ENCODE measurements around the gene NF1.

The NF1 gene

DNA sequence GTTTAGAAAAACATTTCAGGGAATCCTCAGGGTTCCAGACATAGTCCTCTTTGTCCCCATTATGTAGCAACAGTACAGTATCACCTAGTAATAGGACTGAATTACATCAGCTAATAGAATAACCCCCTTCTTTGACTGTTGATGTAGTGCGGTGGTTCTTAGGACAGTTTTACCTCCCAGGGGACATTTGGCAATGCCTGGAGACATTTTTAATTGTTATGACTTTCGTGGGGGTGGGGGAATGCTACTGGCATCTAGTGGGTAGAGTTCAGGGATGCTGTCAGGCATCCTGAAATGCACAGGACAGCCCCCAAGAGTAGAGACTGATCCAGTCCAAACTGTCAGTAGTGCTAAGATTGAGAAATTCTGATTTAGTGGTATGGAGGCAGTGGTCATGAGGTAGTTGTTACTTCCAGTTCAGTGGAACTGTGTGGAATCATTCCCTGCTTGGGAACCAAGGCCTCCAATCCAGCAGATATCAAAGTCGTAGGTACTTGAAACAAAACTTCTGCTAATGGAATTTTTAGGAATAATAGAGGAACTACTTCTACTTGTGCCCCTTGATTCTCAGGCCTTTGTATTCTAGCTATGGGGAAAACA is 20.3 kb downstream of the NF1 start:
- TF ChIP-seq, protein P1, sequence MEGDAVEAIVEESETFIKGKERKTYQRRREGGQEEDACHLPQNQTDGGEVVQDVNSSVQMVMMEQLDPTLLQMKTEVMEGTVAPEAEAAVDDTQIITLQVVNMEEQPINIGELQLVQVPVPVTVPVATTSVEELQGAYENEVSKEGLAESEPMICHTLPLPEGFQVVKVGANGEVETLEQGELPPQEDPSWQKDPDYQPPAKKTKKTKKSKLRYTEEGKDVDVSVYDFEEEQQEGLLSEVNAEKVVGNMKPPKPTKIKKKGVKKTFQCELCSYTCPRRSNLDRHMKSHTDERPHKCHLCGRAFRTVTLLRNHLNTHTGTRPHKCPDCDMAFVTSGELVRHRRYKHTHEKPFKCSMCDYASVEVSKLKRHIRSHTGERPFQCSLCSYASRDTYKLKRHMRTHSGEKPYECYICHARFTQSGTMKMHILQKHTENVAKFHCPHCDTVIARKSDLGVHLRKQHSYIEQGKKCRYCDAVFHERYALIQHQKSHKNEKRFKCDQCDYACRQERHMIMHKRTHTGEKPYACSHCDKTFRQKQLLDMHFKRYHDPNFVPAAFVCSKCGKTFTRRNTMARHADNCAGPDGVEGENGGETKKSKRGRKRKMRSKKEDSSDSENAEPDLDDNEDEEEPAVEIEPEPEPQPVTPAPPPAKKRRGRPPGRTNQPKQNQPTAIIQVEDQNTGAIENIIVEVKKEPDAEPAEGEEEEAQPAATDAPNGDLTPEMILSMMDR (conservative IDR thresholded peaks at IDR 0.05) = no peak
- H3K27ac ChIP-seq = no peak overlapping the region

DNA sequence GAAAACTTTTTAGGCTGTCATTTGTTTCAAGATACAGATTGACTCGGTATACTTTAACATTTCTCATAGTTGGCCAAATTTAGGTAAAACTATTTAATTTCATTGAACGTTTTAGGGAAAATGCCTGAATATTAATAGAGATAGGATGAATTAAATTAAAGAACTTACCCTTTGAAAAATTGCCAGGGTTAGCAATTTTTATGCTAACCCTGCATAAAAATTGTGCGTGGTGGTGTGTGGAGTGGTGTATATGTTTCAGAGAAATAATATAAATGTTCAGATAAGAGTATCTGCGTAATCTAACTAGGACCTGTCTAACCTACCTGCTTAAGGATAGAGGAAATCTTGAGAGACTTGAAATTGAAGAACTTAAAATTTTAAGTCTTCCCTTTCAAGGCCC is 21.4 kb downstream of the NF1 start:
- TF ChIP-seq, protein P1 (conservative IDR thresholded peaks at IDR 0.05) = no peak
- H3K27ac ChIP-seq = no peak overlapping the region

DNA sequence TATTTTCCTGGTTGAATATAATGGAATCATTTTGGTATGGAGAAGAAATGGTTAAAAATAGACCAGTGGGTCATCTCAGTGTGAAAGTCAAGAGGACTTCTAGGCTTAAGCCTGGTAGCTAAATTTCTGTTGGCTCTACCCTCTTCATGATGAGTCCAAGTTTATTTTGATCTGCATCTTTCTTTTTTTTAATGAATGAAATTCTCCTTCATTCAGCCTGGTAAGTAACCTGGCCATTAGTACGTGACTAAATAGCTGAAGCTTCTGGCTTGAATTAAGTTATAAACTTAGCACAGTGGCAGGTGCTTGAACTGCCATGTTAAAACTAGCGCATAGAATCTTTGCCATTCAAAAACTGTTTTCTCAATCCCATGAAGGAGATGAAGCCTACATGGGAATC is 28.0 kb downstream of the NF1 start:
- TF ChIP-seq, protein P1 (conservative IDR thresholded peaks at IDR 0.05) = no peak
- H3K27ac ChIP-seq = no peak overlapping the region

DNA sequence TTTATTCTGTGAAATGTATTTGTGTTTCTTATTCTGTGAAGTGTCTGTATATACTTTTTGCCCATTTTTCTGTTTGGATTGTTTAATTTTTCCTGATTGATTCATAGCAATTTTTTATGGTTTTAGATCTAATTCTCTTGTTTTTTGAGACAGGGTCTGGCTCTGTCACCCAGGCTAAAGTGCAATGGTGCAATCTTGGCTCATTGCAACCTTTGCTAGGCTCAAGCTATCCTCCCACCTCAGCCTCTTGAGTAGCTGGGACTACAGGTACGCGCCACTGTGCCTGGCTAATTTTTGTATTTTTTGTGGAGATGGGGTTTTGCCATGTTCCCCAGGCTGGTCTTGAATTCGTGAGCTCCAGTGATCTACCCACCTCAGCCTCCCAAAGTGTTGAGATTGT is 31.5 kb downstream of the NF1 start:
- TF ChIP-seq, protein P1 (conservative IDR thresholded peaks at IDR 0.05) = no peak
- no peak overlapping the region for H3K27ac ChIP-seq

DNA sequence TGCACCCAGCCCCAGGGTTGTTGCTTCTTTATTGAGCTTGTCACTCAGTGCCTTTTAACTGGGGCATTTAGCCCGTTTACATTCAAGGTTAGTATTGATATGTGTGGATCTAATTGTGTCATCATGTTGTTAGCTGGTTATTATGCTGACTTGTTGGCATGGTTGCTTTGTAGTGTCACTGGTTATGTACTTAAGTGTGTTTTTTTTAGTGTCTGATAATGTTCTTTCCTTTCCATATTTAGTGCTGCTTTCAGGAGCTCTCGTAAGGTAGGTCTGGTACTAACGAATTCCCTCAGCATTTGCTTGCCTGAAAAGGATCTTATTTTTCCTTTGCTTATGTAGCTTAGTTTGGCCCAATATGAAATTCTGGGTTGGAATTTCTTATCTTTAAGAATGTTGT is 33.5 kb downstream of the NF1 start:
- TF ChIP-seq, protein P1 (conservative IDR thresholded peaks at IDR 0.05) = no peak
- no peak overlapping the region for H3K27ac ChIP-seq

DNA sequence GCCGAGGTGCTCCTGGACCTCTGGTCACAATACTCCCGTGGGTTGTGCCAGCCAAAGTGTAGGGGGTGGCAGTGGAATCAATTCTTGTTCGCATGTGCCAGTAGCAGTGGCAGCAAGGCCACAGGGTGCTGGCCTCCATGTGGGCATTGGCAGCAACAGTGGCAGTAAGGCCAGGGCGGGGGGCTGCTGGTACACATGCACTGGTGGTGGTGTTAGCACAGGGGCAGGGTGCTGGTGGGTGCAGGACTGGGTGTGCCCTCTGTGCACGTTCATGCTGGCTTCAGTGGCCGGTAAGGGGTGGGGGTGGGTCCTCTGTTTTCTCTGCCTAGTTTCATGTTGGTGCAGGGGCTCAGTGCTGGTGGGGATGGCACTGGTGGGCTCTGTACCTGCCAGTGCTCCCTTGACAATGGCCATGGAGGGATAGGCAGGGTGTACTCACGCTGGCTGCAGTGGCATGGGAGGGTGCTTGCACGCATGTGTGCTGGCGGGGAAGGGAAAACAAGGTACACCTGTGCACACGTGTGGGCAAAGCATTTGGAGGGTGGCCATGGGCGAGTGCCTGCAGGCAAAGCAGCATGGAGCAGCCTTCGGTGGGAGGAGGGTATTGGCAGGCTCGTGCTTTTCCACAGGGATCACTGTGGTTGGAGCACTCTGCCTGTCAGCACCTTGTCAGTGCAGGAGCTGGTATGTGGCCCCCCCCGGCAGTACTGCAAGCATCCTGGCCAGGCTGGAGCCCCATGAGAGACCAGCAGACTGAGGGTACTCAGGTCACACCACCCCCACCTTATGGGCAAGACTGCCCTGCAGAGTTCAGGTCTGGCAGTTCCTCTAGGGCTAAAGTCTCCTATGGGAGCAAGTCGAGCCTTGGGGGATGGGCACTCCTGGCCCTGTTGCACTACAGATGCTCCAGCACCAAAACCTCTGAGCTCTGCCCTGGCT is 35.8 kb downstream of the NF1 start:
- TF ChIP-seq, protein P1 (conservative IDR thresholded peaks at IDR 0.05) = no peak

DNA sequence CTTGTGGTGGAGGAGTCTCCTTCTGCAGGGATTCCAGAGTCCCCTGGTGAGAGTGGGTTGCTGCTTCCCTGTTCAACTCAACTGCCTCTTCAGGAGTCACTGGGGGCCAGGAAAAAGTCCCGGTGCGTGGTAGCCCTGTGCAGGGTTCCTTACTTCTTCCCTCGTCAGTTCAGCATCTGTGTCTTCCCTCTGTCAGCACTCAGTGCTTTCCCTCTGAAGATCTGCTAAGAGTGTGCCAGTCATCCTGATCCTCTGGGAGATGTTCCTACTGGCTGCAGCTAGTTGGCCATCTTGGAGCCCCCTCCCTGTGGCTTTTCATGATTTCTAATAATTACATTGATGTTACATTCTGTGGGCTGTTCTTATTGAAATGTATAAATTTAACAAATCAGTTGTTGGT is 36.5 kb downstream of the NF1 start:
- TF ChIP-seq, protein P1 (conservative IDR thresholded peaks at IDR 0.05) = no peak
- no peak overlapping the region for H3K27ac ChIP-seq

More for the DNA sequence above, 35.8 kb downstream of the NF1 start:
- no peak overlapping the region for H3K27ac ChIP-seq
